ENCODE measurements around the gene MYO5A.
"Not testable (repeated sequence)": the region's sequence is repeated elsewhere in the genome, so short reads cannot be mapped to it uniquely, and the experiment has no call there.

The MYO5A gene

DNA sequence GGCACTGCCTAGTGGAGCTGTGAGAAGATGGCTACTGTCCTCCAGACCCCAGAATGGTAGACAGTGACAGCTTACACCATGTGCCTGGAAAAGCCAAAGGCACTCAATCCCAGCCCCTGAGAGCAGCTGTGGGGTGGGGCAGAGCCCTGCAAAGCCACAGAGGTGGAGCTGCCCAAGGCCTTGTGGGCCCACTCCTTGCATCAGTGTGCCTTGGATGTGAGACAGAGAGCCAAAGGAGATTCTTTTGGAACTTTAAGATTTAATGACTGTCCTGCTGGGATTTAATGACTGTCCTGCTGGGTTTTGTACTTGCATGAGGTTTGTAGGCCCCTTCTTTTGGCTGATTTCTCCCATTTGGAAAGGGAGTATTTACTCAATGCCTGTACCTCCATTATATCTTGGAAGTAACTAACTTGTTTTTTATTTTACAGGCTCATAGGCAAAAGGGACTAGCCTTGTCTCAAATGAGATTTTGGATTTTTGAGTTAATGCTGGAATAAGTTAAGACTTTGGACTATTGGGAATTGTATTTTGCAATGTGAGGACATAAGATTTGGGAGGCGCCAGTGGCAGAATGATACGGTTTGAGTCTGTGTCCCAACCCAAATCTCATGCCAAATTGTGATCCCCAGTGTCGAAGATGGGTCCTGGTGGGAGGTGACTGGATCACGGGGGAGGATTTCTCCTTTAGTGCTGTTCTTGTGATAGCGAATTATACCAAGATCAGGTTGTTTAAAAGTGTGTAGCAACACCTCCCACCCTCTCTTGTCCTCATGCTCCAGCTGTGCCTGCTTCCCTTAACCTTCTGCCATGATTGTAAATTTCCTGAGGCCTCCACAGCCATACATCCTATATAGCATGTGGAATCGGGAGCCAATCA, 80.4 kb downstream of the MYO5A start:
- no peak for DNase-seq

DNA sequence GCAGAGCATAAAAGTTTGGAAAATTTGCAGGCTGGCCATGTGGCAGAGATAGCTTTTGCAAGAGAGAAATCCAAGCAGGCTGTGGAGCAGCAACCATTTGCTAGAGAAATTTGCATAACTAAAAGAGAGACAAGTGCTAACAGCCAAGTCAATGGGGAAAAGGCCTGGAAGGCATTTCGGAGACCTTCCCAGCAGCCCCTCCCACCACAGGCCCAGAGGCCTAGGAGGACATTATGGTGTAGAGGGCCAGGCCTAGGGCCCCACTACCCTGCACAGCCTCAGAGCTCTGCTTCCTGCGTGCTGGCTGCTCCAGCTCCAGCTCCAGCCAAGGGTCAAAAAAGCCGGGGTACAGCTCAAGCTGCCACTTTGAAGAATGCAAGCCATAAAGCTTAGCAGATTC, 82.7 kb downstream of the MYO5A start:
- no peak for DNase-seq

DNA sequence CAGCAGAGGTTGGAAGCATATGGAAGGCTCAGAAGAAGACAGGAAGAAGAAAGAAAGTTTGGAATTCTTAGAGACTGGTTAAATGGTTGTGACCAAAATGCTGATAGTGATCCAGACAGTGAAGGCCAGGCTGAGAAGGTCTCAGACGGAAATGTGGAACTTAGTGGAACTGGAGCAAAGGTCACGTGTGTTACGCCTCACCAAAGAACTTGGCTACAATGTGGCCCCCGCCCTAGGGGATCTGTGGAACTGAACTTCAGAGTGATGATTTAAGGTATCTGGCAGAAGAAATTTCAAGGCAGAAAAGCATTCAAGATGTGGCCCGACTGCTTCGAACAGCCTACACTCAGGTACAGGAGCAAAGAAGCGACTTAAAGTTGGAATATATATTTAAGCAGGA, 83.1 kb downstream of the MYO5A start:
- no peak for DNase-seq

DNA sequence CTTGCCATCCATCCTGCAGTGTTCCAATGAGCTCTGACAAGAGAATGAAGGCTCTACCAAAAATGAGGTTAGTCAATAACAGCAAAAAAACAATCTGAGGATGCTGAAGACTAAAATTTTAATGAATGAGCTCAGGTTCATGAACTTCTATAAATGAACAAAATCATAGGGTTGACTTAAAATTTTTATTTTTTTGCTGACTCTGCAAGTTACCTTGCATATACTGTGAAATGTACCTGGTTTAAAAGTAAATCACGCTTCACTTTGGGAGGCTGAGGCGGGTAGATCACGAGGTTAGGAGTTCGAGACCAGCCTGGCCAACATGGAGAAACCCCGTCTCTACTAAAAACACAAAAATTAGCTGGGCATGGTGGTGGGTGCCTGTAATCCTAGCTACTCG, 85.5 kb downstream of the MYO5A start:
- DNase-seq, result not testable (repeated sequence)

DNA sequence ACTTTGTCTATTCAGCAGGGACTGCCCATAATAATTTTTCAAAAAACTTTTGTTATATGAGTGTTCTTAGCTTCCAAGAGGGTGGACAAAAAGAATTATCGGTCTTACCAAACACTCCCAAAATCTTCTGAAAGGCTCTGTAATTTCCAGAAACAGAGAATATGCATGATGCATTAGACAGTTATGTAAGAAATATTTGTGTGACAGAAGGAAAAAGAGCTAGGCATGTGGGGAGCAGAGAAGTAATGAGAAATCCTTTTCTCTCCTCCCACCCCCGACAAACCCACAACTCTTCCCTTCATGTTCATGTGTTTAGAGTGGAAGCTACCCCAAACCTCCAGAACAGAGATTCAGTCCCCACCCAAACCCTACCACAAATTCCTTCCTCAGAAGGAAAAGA, 86.8 kb downstream of the MYO5A start:
- DNase-seq, result no peak

DNA sequence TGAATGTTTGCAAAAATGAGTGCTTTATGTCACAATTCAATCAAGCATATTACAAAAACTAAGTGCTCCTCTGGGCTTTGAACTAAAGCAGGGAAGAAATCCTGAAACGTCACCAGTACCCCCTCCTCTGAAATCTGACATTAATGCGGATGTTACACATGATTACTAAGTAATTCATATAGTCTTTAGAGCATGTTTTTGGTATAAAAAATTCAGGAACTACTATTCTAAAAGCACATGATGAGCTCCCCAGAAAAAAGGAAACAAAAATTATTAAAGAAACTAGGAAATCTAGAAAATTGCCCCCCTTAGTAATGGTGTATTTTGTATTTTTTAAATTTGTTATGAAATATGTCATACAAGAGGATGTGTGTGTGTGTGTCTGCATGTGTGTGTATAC, 87.7 kb downstream of the MYO5A start:
- no peak for DNase-seq

DNA sequence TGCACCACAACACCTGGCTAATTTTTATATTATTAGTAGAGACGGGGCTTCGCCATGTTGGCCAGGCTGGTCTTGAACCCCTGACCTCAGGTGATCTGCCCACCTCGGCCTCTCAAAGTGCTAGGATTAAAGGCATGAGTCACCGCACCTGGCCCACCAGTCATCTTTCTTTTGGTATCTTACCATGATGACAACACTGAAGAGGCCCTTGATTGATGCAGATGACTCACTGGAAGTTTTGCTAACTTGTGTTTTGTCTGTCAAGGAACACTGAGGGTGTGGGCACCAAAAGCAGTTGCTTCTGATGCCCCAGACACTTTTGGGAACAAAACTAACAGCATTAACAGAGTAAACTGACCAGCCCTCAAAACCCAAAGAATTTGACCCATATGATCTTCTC, 88.3 kb downstream of the MYO5A start:
- no peak for DNase-seq

DNA sequence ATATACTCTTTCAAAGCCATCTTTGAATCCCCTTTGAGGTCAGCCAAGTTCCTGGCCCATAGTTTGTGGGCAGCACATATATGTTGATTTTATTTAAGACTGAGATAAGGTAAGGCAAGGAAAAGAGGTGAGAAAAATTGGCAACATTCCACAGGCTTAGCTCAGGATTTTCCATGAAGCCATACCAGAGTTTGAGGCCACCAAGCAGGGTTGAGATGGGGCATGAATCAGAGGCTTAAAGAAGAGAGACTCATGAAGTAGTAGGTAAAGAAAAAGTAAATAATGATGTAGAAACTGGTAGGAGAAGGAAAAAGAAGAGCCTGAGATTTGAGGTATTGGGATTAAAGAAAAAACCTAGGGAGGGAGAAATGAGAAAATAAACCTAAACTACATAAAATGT, 89.2 kb downstream of the MYO5A start:
- no peak for DNase-seq

DNA sequence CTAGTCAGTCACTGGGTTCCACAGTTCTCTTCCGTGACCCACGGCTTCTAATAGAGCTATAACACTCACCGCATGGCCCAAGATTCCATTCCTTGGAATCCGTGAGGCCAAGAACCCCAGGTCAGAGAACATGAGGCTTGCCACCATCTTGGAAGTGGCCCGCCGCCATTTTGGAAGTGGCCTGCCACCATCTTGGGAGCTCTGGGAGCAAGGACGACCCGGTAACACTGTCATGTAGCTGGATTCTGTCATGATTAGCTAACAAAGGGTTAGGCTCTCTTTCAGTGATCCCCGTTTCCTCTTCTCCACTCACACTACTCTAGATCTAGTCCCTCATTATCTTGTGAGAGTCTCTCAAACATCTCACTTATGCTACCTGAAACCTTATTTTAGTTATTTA, 89.6 kb downstream of the MYO5A start:
- not testable (repeated sequence) for DNase-seq

DNA sequence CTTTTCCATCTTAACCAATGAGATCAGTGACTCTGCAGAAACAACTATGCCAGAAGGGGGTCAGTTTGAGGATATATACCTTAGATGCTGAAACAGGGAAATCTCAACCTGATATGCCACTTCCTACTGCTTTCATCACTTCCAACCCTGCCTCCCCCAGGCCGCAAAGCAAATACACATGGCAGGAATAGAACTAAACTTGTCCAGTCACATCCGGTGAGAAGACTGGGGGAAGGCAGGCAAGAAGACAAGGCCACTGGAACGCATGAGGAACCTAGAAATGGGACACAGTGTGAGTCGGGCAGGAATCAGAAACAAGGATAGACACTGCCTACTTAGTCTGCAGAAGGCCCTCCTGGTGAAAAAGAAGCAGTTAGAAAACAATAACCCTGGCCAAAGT, 90.6 kb downstream of the MYO5A start:
- no peak for DNase-seq

DNA sequence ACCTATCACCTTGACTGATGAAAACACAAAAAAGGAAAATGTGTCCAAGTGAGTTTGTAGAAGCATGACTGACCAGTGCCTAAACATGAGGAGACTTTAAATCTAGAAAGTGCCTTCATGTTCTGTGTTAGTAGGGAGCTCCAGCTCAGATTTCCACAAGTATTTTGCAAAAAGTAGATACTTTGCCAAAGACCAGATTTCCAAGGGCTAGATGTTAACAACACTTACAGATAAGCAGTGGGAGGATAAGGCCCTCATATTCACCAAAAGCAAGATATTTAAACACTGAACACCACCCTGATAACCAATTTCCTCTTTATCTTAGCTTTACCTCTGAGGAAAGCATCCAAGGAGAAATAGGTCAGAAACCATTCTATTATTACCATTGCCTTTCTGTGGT, 91.0 kb downstream of the MYO5A start:
- DNase-seq, result no peak

DNA sequence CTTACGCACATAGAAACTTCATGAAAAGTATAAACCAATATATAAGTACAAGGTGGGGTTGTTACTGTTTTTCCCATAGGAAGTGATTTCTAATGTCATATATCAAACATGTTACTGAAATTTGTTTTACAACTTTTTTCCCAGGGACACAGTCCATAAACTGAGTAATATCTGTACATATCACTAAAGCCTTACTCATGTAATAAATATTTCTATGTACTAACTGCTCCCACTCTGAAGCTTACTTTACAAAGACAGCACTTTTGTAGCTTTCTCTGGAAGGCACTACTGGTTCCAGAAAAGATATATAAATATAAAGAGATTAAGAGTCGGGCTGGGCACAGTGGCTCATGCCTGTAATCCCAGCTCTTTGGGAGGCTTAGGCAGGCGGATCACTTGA, 91.7 kb downstream of the MYO5A start:
- no peak for DNase-seq

DNA sequence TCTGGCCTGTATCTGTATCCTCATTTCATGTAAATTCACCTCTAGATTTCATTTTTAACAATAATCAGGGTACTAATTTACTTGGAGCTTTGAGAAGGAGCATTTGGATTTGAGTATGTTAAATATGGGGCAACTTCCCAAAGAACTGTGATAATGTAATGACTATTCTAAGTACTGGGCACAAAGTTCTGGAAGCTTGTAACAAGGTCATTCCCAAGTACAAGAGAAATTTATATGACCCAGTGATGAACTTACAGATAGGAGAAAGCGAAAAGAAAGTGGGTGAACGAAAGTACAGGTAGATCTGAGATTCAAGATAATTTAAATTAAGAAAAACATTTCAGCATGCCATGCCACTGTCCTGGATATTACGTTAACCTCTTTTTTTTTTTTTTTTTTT, 93.8 kb downstream of the MYO5A start:
- DNase-seq, result no peak

DNA sequence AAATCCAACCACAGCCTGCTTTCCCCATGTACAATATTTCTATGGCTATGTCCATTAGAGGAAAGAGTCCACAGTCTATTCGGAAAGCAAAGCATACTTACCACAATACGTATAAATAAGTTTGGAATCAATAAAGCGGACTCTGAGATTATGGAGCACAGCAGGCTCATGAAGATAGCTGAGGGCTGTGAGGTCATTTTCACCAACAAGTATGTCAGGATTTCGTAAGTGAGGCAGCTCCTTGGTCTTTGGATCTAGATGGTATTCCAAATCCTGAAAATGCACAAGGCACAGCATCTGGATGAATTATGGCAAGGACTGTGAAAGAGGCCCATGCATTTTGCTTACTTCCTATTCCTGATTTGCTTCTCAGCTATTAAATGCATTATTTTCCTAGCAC, 100.4 kb downstream of the MYO5A start:
- no peak for DNase-seq

DNA sequence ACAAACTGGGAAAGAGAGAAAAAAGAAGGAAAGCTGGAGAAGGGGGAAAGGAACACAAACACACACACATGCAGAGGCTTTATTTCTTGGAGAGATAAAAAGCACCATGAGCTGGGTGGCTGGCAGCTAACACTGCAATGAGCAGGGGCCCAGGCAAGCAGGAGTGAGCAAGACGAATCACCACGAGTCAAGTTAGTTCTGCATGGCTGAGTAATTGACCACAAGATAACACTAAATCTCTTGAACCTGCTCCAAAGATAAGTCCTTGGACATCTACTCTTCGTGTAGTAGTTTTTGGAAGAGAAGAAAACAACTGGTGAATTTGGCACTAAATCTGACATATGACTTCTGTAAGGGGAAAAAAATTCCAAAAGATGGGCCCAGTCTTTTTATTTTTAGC, 100.9 kb downstream of the MYO5A start:
- DNase-seq, result peak; percentile 13

DNA sequence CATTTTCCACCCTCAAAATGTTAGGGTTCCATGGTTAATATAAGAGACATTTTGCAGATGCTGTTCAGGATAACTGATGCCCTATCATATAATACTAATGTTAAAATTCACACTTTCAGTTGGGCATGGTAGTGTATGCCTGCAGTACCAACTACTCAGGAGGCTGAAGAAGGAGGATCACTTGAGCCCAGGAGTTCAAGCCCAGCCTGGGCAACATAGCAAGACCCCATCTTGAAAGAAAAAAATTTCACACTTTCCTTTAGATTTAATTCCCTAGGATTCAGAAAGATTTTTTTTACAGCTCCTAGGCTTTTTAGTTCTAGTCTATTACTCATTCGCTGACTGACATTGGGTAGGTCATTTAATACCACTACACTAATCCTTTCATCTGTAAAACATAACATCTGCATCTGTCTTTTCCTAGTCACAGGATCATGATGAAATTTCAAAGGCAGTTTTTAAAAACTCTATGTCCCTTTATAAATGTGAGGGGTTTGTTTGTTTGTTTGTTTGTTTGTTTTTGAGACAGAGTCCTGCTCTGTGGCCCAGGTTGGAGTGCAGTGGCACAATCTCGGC, 103.7 kb downstream of the MYO5A start:
- no peak for DNase-seq

DNA sequence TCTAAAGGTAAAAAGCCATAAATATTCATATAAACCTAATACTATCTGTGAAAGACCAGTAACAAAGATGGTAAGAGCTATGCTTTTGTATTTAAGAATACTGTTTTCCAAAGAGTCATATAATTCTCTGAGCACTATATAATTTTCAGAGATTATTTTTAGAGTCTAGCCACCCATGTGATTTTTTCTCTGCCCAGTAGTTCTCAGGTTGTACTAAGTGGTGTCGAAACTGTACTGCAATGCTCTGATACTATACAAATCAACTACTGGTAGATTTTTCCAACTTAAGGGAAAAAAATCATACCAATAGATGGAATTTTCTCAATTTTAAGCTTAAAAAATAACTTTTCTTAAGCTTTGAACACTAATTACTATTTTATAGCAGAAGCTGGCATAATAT, 104.8 kb downstream of the MYO5A start:
- DNase-seq, result no peak

DNA sequence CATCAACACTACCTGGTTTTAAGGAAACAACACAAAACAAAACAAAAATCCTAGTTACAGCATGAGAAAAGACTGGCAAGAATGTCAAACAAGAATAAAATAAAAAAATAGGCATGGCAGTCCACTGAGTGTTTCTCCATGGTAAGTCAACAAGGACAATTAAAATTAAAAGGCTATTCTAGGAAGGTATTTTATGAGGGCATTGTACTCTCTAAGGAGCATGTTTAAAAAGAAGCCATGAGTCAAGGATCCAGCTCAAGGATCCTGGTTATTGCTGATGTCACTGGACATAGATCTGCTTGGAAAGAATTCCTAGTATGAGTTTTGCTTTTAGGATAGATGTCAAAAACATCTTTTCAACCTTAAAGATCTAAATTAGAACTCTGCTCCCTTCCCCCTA, 106.7 kb downstream of the MYO5A start:
- peak; percentile 3 for DNase-seq

DNA sequence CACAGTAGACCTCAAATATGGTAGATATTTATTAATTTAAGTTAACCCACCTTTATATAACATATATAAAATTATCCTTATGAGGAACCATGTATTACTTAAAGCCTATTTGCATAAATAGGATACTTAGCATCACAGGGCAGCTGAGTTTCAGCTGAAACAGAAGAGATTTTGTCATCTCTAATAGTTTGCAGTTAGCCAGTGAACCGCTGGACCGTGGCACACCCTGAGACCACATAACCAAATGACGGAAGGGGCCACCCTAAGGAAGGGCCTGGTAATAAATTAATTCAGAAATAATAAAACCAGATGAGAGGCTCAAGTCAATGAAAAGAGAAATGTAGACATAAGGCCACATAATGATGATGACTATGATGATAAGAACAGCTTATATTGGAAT, 107.7 kb downstream of the MYO5A start:
- DNase-seq, result no peak

DNA sequence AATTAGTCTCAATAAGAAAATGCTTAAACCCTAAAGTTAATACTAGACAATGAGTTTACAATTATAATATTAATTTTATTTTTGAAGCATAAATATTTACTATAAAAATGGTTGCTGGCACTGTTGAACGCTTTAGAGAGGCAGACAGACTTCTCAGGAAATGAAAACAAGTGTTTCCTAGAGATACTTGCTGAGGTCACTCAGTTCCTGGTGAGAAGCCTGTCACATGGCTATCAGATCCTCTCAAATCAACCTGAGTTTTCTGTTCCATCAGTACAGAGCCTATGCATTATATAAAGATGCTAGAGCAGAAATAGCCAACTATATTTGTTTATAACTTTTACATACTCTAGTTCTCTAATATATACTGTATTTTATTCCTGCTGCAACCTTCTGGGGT, 109.2 kb downstream of the MYO5A start:
- DNase-seq, result no peak

DNA sequence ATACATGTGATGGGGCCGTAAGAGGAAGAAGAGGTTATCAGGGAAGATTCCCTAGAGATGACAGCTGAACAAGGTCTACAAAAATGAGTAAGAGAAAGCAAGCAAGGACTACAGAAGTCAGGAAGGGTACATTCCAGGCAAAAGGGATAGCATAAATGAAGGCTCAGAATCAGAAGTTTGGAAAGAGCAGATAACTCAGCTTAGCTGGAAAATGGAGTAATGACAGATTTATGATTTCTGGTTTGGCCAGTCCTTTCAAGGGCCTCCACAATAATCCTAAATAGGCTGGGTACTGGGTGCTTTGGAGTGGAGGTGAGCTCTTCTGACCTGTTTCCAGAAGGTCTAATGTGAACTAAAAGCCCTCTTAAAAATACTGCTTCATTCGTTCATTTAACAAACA, 110.7 kb downstream of the MYO5A start:
- peak; percentile 10 for DNase-seq

DNA sequence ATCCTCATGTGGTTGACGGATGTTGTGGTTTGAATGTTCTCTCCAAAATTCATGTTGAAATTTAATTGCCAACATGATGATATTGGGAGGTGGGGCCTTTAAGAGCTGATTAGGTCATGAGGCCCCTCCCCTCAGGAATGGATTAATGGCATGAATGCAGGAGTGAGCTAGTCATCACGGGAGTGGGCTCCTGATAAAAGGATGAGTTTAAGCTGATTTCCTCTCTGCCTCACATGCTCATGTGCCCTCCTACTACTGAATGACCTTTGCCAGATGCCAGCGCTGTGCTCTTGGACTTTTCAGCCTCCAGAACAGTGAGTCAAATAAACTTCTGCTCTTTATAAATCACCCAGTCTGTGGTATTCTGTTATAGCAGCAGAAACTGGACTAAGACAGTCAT, 111.2 kb downstream of the MYO5A start:
- DNase-seq, result no peak

DNA sequence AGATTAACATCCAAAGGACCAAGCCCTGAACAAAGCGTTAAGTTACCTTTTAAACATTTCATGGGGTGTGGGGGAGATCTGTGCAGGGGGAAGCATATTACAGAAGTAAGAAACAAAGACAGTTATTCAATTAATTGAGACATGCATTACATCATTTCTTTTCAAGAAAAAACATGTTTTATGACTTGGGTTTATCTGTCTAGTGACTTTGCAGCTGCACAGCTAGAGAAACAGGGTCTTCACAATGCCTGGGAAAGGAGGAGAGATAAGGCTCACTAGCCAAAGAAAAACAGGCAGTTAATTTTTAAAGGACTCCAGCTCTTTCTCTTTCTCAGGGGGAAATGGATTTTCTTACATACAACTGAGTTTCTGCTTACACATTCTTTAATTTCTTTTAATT, 112.1 kb downstream of the MYO5A start:
- DNase-seq, result not testable (repeated sequence)

DNA sequence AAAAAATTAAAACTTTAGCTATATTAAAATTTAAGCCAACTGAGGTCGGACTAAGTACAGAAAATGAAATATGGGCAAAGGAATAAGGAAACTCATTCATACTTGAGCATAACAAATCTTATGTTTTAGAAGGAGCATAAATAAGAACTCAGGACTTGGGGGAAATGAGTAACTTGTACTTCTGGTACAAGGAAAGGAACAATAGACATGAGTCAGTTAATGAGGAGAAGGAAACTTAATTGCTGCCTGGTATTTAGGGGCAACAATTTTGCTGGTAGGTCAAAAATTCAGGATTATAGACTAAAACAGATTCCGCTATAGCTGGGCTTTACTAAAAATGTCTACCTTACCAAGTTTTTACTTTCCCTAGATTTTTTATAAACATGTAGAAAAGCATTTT, 113.1 kb downstream of the MYO5A start:
- no peak for DNase-seq

DNA sequence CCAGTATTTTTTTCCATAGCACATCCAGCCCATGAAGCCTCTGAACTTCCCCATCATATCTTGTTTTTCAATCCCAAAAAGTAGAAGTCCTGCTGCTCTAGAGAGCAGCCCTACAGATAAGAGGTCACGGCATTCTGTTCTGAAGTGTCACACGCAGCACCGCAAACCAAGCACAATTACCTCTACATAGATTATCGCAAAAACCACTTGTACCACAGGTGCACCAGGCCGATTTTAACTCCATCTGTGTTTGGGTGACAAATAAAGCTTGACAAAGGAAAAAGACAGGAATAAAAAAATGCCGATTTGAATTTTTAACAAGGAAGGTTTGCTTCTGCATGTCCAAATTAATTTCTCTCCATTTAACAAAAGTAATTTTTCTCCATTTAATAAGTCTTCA, 113.7 kb downstream of the MYO5A start:
- DNase-seq, result peak; percentile 22
